Coronary artery (tissue), 2 donors: Measurements from ENCODE around the gene CNN2.

Source experiments
- DNase-seq: peaks from one replicate; pipeline ENCODE4 v3.0.0-alpha.2; 2017; ENCODE audit warnings: low spot score
- H3K27ac ChIP-seq, 2 donors: fragments of 200-600 bp; sonication (generic); one replicate each; pipeline ENCODE4 v1.5.1; 2016 to 2019
- H3K4me3 ChIP-seq: fragments of 200-600 bp; sonication (generic); 2 replicates; pipeline ENCODE4 v1.5.1; 2016; ENCODE audit warnings: mild to moderate bottlenecking, moderate library complexity
- TF ChIP-seq, protein P1 (sequence below): fragments of 200-600 bp; sonication (generic); IDR thresholded peaks from one replicate; pipeline ENCODE4 v1.5.1; 2019; ENCODE audit warnings: antibody characterized with exemption

Gene CNN2

DNA sequence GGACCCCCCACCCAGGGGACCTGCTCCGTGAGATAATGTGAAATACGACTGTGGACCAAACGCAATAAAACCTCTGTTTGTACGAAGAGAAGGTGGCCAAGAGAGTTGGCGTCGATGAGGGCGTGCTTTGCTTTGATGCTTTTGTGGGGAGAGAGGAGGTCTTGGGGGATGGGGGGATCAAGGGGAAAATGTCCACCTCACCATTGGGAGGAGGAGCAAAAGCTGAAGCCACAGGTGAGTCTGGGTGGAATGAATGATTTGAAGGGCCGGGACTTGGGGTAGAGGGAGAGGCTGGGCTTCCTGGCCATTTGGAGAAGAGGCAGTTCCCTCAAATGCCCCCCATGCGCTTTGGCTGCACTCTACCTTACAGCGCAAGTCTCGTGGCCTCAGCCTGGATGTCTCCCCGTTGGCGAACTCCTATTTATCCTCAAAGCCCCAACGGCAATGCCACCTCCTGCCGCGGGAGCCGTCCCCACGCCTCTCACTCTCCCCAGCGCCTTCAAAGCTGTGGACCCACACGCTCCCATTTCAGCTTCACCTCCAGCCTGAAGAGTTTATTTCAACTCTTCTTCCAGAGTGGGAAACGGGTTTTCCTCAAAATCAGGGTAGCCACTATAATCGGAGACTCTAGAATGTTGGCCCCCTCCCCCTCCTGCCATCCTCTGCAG lies 12.7 kb downstream of the CNN2 start:
- TF ChIP-seq, protein P1, sequence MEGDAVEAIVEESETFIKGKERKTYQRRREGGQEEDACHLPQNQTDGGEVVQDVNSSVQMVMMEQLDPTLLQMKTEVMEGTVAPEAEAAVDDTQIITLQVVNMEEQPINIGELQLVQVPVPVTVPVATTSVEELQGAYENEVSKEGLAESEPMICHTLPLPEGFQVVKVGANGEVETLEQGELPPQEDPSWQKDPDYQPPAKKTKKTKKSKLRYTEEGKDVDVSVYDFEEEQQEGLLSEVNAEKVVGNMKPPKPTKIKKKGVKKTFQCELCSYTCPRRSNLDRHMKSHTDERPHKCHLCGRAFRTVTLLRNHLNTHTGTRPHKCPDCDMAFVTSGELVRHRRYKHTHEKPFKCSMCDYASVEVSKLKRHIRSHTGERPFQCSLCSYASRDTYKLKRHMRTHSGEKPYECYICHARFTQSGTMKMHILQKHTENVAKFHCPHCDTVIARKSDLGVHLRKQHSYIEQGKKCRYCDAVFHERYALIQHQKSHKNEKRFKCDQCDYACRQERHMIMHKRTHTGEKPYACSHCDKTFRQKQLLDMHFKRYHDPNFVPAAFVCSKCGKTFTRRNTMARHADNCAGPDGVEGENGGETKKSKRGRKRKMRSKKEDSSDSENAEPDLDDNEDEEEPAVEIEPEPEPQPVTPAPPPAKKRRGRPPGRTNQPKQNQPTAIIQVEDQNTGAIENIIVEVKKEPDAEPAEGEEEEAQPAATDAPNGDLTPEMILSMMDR, result no peak
- H3K4me3 ChIP-seq, result peak overlapping the region; percentile 71
- no peak for DNase-seq
- H3K27ac ChIP-seq, result peak overlapping the region; percentile 9 to 62

DNA sequence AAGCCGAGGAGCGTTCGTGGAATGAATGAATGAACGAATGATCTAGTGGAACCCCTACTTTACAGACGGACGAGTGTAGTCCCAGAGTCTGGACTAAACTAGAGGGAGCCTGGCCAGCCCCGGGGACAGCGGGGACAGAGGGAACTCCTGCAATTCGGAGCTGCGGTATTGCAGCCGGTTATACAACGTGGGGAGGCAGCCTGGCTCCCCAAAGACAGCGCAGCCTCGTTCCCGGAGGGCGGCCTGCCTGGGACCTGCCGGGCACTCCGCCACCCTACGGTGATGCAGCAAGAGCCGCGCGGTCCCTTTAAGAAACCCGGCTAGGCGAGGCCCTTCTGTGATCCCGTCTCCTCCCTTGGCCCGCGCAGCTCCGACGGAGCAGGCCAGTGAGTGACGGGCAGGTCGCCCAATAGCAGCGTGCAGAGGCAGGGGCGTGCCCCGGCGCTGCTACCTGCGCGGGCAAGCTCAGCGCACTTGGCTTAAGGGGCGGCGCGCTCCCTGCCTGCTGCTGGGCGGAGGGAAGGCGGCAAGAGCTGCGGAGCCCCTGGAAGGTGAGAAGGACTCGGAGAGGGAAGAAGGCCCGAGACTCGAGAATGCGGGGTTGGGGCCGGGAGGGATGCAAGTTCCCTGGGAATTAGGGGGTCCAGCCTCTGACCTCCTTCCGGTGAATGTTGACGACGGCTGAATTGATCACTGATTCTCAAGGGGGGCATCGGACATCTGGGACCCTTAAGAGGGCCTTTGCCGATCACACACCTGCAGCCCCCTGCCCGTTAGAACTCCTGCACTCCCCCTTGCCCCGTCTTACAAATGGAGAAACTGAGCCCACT lies 13.5 kb downstream of the CNN2 start, which contains the start of gene ABCA7:
ABCA7 (plus strand) TSS at position 462 of the 830 bp plus-strand sequence. CDS start 1,255 bp downstream, outside the sequence.
- peak within 1 kb of the TSS; percentile 71 for H3K4me3 ChIP-seq
- peak within 1 kb of the TSS; percentile 9 to 62 for H3K27ac ChIP-seq
- DNase-seq, result peak; percentile 96
- TF ChIP-seq, protein P1, result no peak

DNA sequence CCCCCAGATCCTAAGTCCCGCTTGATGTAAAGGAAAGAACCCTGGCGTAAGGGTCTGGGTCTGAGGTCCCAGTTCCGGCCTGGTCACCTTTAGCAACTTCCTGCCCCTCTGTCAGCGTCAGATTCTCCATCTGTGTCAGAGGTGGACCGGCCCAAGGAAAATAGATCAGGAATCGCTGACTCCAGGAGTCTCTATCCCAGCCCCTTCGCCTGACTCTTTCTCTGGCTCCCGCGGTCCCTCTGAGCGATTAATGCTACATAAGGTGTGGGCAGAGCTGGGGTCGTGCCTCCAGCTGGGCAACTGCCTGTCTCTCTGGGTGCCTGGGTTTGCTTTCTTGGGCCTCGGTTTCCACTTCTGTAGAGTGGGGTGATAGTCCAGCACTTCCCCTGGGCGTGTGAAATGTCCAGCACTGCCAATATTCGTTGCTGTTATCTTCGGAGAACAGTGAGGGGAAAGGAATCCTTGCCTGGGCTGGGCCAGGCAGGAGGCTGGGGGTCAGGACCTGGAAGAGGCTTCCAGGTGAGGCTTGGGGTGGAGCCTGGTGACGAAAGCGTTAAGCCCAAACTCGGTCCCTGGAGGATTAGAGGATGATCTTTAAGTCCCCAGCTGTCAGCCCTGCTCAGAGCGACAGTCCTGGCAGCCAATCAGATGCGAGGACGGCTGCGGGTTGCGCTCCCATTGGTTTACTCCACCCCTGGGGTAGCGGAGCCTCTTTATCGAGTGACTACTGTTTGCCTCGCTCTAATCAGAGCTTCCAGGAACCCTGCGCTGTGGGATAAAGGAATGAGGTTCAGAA lies 14.3 kb downstream of the CNN2 start:
- no peak for DNase-seq
- TF ChIP-seq, protein P1, result no peak
- H3K27ac ChIP-seq, result peak overlapping the region in 1 of 2 donors; percentile 62

DNA sequence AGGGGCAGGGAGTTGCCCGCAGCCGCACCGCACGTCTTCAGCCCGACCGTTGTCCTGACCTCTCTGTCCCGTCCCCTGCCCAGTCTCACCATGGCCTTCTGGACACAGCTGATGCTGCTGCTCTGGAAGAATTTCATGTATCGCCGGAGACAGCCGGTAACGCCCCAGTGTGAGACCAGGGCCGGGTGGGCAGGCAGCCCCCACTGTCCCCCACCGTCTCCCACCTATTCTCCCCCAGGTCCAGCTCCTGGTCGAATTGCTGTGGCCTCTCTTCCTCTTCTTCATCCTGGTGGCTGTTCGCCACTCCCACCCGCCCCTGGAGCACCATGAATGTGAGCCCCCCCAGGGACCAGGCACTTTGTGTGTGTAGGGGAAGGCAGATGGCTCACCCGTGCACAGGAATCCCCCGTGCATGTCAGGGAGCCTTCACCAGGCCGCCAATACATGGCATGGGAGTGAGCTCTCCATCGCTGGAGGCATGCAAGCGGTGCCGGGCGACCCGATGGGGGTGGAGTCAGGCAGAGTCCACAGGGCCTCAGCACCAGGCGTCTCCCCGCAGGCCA lies 14.9 kb downstream of the CNN2 start:
- H3K27ac ChIP-seq, result peak overlapping the region in 1 of 2 donors; percentile 62
- TF ChIP-seq, protein P1, result no peak
- H3K4me3 ChIP-seq, result peak overlapping the region; percentile 71
- no peak for DNase-seq

More for the DNA sequence above, 14.3 kb downstream of the CNN2 start:
- H3K4me3 ChIP-seq, result peak overlapping the region; percentile 71

DNA sequence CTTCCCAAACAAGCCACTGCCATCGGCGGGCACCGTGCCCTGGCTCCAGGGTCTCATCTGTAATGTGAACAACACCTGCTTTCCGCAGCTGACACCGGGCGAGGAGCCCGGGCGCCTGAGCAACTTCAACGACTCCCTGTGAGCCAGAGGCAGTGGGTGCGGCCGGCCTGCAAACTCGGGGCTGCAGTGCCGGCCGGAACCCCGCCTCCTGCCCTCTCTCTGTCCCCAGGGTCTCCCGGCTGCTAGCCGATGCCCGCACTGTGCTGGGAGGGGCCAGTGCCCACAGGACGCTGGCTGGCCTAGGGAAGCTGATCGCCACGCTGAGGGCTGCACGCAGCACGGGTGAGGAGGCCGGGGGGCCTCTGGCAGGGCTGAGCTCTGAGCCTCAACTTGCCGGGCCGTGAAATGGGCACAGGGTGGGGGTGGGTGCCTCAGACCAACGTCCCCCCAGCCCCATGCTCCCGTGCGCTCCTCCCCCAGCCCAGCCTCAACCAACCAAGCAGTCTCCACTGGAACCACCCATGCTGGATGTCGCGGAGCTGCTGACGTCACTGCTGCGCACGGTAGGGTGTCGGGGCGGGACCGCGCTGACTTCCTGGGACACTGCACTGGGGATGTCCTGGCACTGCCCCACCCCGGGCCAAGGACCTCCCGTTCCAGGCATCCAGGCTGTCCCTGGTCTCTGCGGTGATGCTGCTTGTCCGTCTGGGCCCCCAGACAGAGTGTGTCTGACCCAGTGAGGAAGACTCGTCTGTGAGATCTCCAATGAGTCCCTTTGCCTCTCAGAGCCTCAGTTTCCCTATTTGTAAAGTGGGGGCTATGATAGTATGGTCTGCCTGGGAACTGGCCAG lies 15.7 kb downstream of the CNN2 start:
- DNase-seq, result no peak
- H3K27ac ChIP-seq, result peak overlapping the region in 1 of 2 donors; percentile 22
- TF ChIP-seq, protein P1, result no peak
- H3K4me3 ChIP-seq, result peak overlapping the region; percentile 71
